K562 (cell line): ENCODE results near the gene SV2C. TPM values are rescaled to one million over a fixed set of nuclear protein-coding genes. Genes with fewer than 3 reads are reported as not detected.

ENCODE experiments used
- CBFA2T2 ChIP-seq: fragments of 450-650 bp; conservative IDR thresholded peaks from 2 replicates; pipeline ENCODE4 v1.6.1; 2017; ENCODE audit warnings: mild to moderate bottlenecking
- CHD1 ChIP-seq: fragments of 200-600 bp; sonication (generic); IDR thresholded peaks from one replicate; pipeline ENCODE4 v1.6.1; 2012; ENCODE audit warnings: mild to moderate bottlenecking, moderate library complexity, low read length, inconsistent platforms
- HDAC8 ChIP-seq: fragments of 450-650 bp; IDR thresholded peaks from 2 replicates; pipeline ENCODE4 v1.6.1; 2016; ENCODE audit warnings: mild to moderate bottlenecking, missing genetic modification characterization, moderate library complexity, missing compliant biosample characterization
- MYNN ChIP-seq, 2 experiments: sonication (generic); formaldehyde crosslinking in 1 of 2; IDR thresholded peaks; 2 replicates each; pipeline versions ENCODE4 v1.5.0 to v1.6.1; 2016 to 2020; ENCODE audit warnings: antibody characterized with exemption in 1 of 2, missing genetic modification reagents in 1 of 2
- PBX2 ChIP-seq, 2 experiments: IDR thresholded peaks in 1 of 2; conservative IDR thresholded peaks in 1 of 2; 2 replicates each; pipeline ENCODE4 v1.6.1; 2016; ENCODE audit warnings: low read depth in 2 of 2, mild to moderate bottlenecking in 1 of 2, missing compliant biosample characterization in 1 of 2, missing genetic modification characterization in 1 of 2, moderate library complexity in 1 of 2
- PCBP1 ChIP-seq: fragments of 200-400 bp; formaldehyde crosslinking; IDR thresholded peaks from 2 replicates; pipeline ENCODE4 v1.6.1; 2018; ENCODE audit warnings: mild to moderate bottlenecking, low read depth, low read length; ENCODE audit not compliant: poor library complexity, severe bottlenecking
- ZBTB9 ChIP-seq: fragments of 450-650 bp; formaldehyde crosslinking; IDR thresholded peaks from 2 replicates; pipeline ENCODE4 v1.4.0; 2020; ENCODE audit warnings: mild to moderate bottlenecking, moderate library complexity
- ZNF121 ChIP-seq: sonication (generic); formaldehyde crosslinking; conservative IDR thresholded peaks from 2 replicates; pipeline ENCODE4 v1.8.0; 2022; ENCODE audit warnings: missing genetic modification reagents
- ZNF133 ChIP-seq: fragments of 250-450 bp; sonication (Bioruptor Pico); IDR thresholded peaks from 2 replicates; pipeline ENCODE4 v1.4.0; 2020; ENCODE audit warnings: mild to moderate bottlenecking
- ZNF586 ChIP-seq: fragments of 450-650 bp; formaldehyde crosslinking; conservative IDR thresholded peaks from 2 replicates; pipeline ENCODE4 v1.4.0; 2020; ENCODE audit warnings: mild to moderate bottlenecking, moderate library complexity
- ZNF644 ChIP-seq: fragments of 200-800 bp; sonication (Bioruptor generic); IDR thresholded peaks from 2 replicates; pipeline ENCODE4 v1.6.1; 2016; ENCODE audit warnings: low read depth, missing genetic modification characterization, missing compliant biosample characterization
- polyA plus RNA-seq, 8 experiments: library from polyadenylated mRNA; depleted of rRNA in 4 of 8; stranded (reverse) in 5 of 8; unstranded in 3 of 8; fragments of >200 nt; fragmentation: Nextera tagmentation in 2 of 8; fragmentation: Illumina TruSeq in 1 of 8; extraction: Ambion mirVana in 2 of 8; extraction: Trizol in 1 of 8; gene quantifications; 2 replicates each; pipeline versions ENCODE4 v1.2.1 to v1.2.3, GENCODE V29; 2011 to 2014; ENCODE audit warnings: inconsistent platforms in 1 of 8, missing spikeins in 1 of 8
- total RNA-seq, 7 experiments: library from RNA; depleted of rRNA in 6 of 7; stranded (reverse); fragments of >200 nt in 6 of 7; fragmentation: Illumina TruSeq in 2 of 7; extraction: Trizol in 2 of 7; gene quantifications; 2 replicates each; pipeline versions ENCODE4 v1.2.1 to v1.2.3, GENCODE V29; 2011 to 2021; ENCODE audit warnings: low replicate concordance in 1 of 7
- TF ChIP-seq, protein P1 (sequence below), 2 experiments: fragments of 450-650 bp in 1 of 2; sonication (generic) in 1 of 2; formaldehyde crosslinking in 1 of 2; IDR thresholded peaks; 2 replicates each; pipeline versions ENCODE4 v1.7.1 to v1.9.0; 2016 to 2022; ENCODE audit warnings: inconsistent platforms in 1 of 2, mild to moderate bottlenecking in 1 of 2, missing genetic modification reagents in 1 of 2

Gene SV2C
- total and polyA plus RNA-seq, 9 of the 15 experiments (the other 6 are each of a cell fraction or from before 2014, with no cell fraction given), result 0.05 TPM; not detected in 8

DNA sequence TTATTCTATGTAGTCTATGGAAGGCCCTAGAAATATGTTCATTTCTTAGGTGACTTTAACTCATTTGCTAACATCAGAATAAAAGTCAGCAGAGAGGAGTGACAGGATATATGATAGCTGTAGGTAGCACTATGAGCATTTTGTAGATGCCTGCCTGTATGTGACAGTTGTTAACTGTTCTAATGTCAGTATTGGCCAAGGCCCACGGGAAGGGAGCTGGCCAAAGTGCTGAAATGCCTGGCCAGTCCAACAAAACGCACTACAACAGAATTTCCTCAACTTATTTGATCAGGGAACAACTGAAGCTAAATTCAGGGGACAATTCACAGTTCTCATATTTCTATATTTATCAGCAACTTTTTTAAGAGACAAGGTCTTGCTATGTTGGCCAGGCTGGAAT is 20.8 kb downstream of the SV2C start (continued):
- TF ChIP-seq ZBTB9 (no peak), ZNF586 (no peak), CHD1 (no peak), ZNF644 (tag) (peak; percentile 61; the same call in 1 of the 2 replicates), PBX2 (CRISPR knock-in tag; IDR thresholded peaks at IDR 0.05; ENCODE audit: low read depth) (no peak), PBX2 (tag; conservative IDR thresholded peaks at IDR 0.05; ENCODE audit: low read depth) (no peak), MYNN (IDR thresholded peaks at IDR 0.05) (no peak), MYNN (CRISPR knock-in tag; IDR thresholded peaks at IDR 0.05) (no peak), HDAC8 (tag) (no peak), CBFA2T2 (no peak), PCBP1 (no peak), ZNF121 (CRISPR knock-in tag) (no peak), ZNF133 (CRISPR knock-in tag) (no peak)
- TF ChIP-seq, protein P1, sequence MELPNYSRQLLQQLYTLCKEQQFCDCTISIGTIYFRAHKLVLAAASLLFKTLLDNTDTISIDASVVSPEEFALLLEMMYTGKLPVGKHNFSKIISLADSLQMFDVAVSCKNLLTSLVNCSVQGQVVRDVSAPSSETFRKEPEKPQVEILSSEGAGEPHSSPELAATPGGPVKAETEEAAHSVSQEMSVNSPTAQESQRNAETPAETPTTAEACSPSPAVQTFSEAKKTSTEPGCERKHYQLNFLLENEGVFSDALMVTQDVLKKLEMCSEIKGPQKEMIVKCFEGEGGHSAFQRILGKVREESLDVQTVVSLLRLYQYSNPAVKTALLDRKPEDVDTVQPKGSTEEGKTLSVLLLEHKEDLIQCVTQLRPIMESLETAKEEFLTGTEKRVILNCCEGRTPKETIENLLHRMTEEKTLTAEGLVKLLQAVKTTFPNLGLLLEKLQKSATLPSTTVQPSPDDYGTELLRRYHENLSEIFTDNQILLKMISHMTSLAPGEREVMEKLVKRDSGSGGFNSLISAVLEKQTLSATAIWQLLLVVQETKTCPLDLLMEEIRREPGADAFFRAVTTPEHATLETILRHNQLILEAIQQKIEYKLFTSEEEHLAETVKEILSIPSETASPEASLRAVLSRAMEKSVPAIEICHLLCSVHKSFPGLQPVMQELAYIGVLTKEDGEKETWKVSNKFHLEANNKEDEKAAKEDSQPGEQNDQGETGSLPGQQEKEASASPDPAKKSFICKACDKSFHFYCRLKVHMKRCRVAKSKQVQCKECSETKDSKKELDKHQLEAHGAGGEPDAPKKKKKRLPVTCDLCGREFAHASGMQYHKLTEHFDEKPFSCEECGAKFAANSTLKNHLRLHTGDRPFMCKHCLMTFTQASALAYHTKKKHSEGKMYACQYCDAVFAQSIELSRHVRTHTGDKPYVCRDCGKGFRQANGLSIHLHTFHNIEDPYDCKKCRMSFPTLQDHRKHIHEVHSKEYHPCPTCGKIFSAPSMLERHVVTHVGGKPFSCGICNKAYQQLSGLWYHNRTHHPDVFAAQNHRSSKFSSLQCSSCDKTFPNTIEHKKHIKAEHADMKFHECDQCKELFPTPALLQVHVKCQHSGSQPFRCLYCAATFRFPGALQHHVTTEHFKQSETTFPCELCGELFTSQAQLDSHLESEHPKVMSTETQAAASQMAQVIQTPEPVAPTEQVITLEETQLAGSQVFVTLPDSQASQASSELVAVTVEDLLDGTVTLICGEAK (IDR thresholded peaks at IDR 0.05), result no peak
- TF ChIP-seq, protein P1 (CRISPR knock-in tag; IDR thresholded peaks at IDR 0.05), result no peak
